WTC11 (cell line): ENCODE results near the gene CEP135. TPM values are rescaled to one million over a fixed set of nuclear protein-coding genes. Genes with fewer than 3 reads are reported as not detected.

Source experiments
- ATAC-seq: fragments of 200-7000 bp; cut with Tn5 transposase; 2 replicates; pipeline ENCODE4 v1.10.0; 2021; ENCODE audit warnings: mild to moderate bottlenecking, moderate library complexity
- CTCF ChIA-PET: fragments of 300-600 bp; sonication (Branson Sonifier 250); formaldehyde crosslinking; loops from one replicate; lab custom pipeline; 2021; ENCODE audit warnings: antibody characterized with exemption; lab: Charles Lee
- POLR2A ChIA-PET: fragments of 350-600 bp; sonication (Branson Sonifier 250); formaldehyde crosslinking; loops from one replicate; lab custom pipeline; 2021; ENCODE audit warnings: antibody characterized with exemption; lab: Charles Lee
- DNase-seq: peaks from one replicate; pipeline ENCODE4 v3.0.0; 2021; ENCODE audit warnings: low spot score
- H3K27ac Mint-ChIP-seq: 2 replicates; pipeline ENCODE4 v1.8.0; 2021; ENCODE audit warnings: mixed read lengths
- H3K27me3 Mint-ChIP-seq: 2 replicates; pipeline ENCODE4 v1.8.0; 2021; ENCODE audit warnings: low read depth, mild to moderate bottlenecking, moderate library complexity, mixed read lengths
- H3K36me3 Mint-ChIP-seq: 2 replicates; pipeline ENCODE4 v1.8.0; 2021; ENCODE audit warnings: mixed read lengths
- H3K4me1 Mint-ChIP-seq: 2 replicates; pipeline ENCODE4 v1.8.0; 2022; ENCODE audit warnings: mixed read lengths
- H3K4me3 Mint-ChIP-seq: 2 replicates; pipeline ENCODE4 v1.8.0; 2021; ENCODE audit warnings: mild to moderate bottlenecking, moderate library complexity, mixed read lengths
- H3K9me3 Mint-ChIP-seq: 2 replicates; pipeline ENCODE4 v1.8.0; 2021; ENCODE audit warnings: mixed read lengths
- ARID4B ChIP-seq: sonication (generic); formaldehyde crosslinking; IDR thresholded peaks from 2 replicates; pipeline ENCODE4 v1.8.0; 2023; ENCODE audit warnings: missing genetic modification reagents, mild to moderate bottlenecking, borderline replicate concordance
- ESRRA ChIP-seq: sonication (generic); formaldehyde crosslinking; IDR thresholded peaks from 2 replicates; pipeline ENCODE4 v1.8.1; 2022; ENCODE audit warnings: mild to moderate bottlenecking, missing genetic modification reagents, borderline replicate concordance
- GABPB1 ChIP-seq: sonication (generic); formaldehyde crosslinking; IDR thresholded peaks from 2 replicates; pipeline ENCODE4 v1.8.1; 2023; ENCODE audit warnings: mild to moderate bottlenecking, missing genetic modification reagents
- HMGA2 ChIP-seq: fragments of 250-450 bp; sonication (Bioruptor Pico); IDR thresholded peaks from 2 replicates; pipeline ENCODE4 v1.4.0; 2021; ENCODE audit warnings: mild to moderate bottlenecking, moderate library complexity
- MAX ChIP-seq: sonication (generic); formaldehyde crosslinking; IDR thresholded peaks from 2 replicates; pipeline ENCODE4 v1.8.0; 2022; ENCODE audit warnings: mild to moderate bottlenecking, missing genetic modification reagents
- MXD4 ChIP-seq: fragments of 250-450 bp; sonication (Bioruptor Pico); IDR thresholded peaks from 2 replicates; pipeline ENCODE4 v1.8.0; 2021; ENCODE audit warnings: mild to moderate bottlenecking, moderate library complexity, borderline replicate concordance
- NFE2L1 ChIP-seq: sonication (generic); formaldehyde crosslinking; IDR thresholded peaks from 2 replicates; pipeline ENCODE4 v1.8.1; 2023; ENCODE audit warnings: missing genetic modification reagents
- NR1H2 ChIP-seq: sonication (generic); formaldehyde crosslinking; IDR thresholded peaks from 2 replicates; pipeline ENCODE4 v1.9.0; 2021; ENCODE audit warnings: mild to moderate bottlenecking, moderate library complexity, missing genetic modification reagents
- OVOL2 ChIP-seq: fragments of 250-450 bp; sonication (Bioruptor Pico); IDR thresholded peaks from 2 replicates; pipeline ENCODE4 v1.9.0; 2021; ENCODE audit warnings: mild to moderate bottlenecking, borderline replicate concordance
- PRRX2 ChIP-seq: fragments of 250-450 bp; sonication (Bioruptor Pico); IDR thresholded peaks from 2 replicates; pipeline ENCODE4 v1.8.0; 2021; ENCODE audit warnings: mild to moderate bottlenecking
- SOX15 ChIP-seq: fragments of 250-450 bp; sonication (Bioruptor Pico); IDR thresholded peaks from 2 replicates; pipeline ENCODE4 v1.9.0; 2021; ENCODE audit warnings: mild to moderate bottlenecking
- TCF7 ChIP-seq: sonication (generic); formaldehyde crosslinking; IDR thresholded peaks from 2 replicates; pipeline ENCODE4 v1.8.0; 2022; ENCODE audit warnings: mild to moderate bottlenecking, low read depth, missing genetic modification reagents, moderate library complexity
- ZBTB21 ChIP-seq: sonication (generic); formaldehyde crosslinking; IDR thresholded peaks from 2 replicates; pipeline ENCODE4 v1.8.1; 2023; ENCODE audit warnings: mild to moderate bottlenecking, missing genetic modification reagents, borderline replicate concordance
- ZNF121 ChIP-seq: sonication (generic); formaldehyde crosslinking; IDR thresholded peaks from 2 replicates; pipeline ENCODE4 v1.8.0; 2023; ENCODE audit warnings: missing genetic modification reagents
- ZNF232 ChIP-seq: sonication (generic); formaldehyde crosslinking; IDR thresholded peaks from 2 replicates; pipeline ENCODE4 v1.8.0; 2022; ENCODE audit warnings: mild to moderate bottlenecking, missing genetic modification reagents
- ZNF423 ChIP-seq: fragments of 250-450 bp; sonication (Bioruptor Pico); IDR thresholded peaks from 2 replicates; pipeline ENCODE4 v2.1.2; 2022; ENCODE audit warnings: mild to moderate bottlenecking, moderate library complexity
- ZNF512 ChIP-seq: sonication (generic); formaldehyde crosslinking; IDR thresholded peaks from 2 replicates; pipeline ENCODE4 v1.8.1; 2022; ENCODE audit warnings: missing genetic modification reagents, borderline replicate concordance
- total RNA-seq: library from RNA; stranded (reverse); gene quantifications from 3 replicates; pipeline ENCODE4 v1.2.3, GENCODE V29; 2021
- TF ChIP-seq, protein P1 (sequence below): fragments of 250-450 bp; sonication (Bioruptor Pico); IDR thresholded peaks from 2 replicates; pipeline ENCODE4 v1.9.0; 2021; ENCODE audit warnings: mild to moderate bottlenecking
- TF ChIP-seq, protein P2 (sequence below): sonication (generic); formaldehyde crosslinking; IDR thresholded peaks from 2 replicates; pipeline ENCODE4 v1.8.1; 2022; ENCODE audit warnings: mild to moderate bottlenecking, moderate library complexity, missing genetic modification reagents
- TF ChIP-seq, protein P3 (sequence below): sonication (generic); formaldehyde crosslinking; IDR thresholded peaks from 2 replicates; pipeline ENCODE4 v1.8.0; 2022; ENCODE audit warnings: mild to moderate bottlenecking, missing genetic modification reagents
- TF ChIP-seq, protein P4 (sequence below): sonication (generic); formaldehyde crosslinking; IDR thresholded peaks from 2 replicates; pipeline ENCODE4 v1.8.1; 2023; ENCODE audit warnings: mild to moderate bottlenecking, missing genetic modification reagents, moderate library complexity

CEP135 gene
- total RNA-seq, 1 experiment from 2014 or later, result 13.6 TPM

- no peak for TF ChIP-seq ZNF512 (CRISPR knock-in tag)
Observed at GRCh38 chr4:55903577-55903976, 45.2 kb upstream of the CEP135 start (continued).

DNA sequence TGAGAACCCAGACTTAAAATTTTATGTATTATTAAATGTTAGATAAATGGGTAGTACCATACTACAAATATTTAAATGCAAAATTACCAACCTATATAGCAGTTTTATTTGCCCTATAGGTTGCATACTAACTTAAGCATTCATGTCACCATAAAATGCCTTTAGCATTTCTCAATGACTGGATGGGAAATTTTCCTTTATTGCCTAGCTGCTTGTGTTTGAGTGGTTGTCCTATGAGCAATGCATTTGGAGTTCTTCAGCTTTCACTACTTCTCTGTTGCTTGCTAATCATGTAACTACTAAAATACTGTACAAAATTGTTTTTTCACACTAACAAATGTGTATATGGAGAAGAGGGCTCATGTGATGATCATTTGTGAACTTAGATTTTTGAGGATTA, 44.2 kb upstream of the CEP135 start:
- H3K27me3 Mint-ChIP-seq, result no peaks in the 10 kb centered on the region
- TF ChIP-seq ZNF423 (CRISPR knock-in tag) (no peak), ZNF121 (CRISPR knock-in tag) (no peak), ZNF232 (no peak), ZBTB21 (CRISPR knock-in tag) (no peak), ESRRA (no peak), GABPB1 (CRISPR knock-in tag) (no peak), MXD4 (CRISPR knock-in tag) (no peak)
- TF ChIP-seq, protein P1, sequence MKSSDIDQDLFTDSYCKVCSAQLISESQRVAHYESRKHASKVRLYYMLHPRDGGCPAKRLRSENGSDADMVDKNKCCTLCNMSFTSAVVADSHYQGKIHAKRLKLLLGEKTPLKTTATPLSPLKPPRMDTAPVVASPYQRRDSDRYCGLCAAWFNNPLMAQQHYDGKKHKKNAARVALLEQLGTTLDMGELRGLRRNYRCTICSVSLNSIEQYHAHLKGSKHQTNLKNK, result no peak
- POLR2A ChIA-PET, result no interaction called here
- peaks cover 7% of the 10 kb centered on the region for H3K36me3 Mint-ChIP-seq
- H3K27ac Mint-ChIP-seq, result no peak overlapping the region
- no peaks in the 10 kb centered on the region for H3K9me3 Mint-ChIP-seq
- DNase-seq (no peak), ATAC-seq (no peak)
- no peaks in the 10 kb centered on the region for H3K4me1 Mint-ChIP-seq
- no peak overlapping the region for H3K4me3 Mint-ChIP-seq
- CTCF ChIA-PET, result no interaction called here

GRCh38 chr4:55906323-55906722, 42.4 kb upstream of the CEP135 start:
- POLR2A ChIA-PET, result no interaction called here
- CTCF ChIA-PET, result no interaction called here
- H3K27me3 Mint-ChIP-seq, result no peaks in the 10 kb centered on the region

GRCh38 chr4:55906989-55907388, 41.8 kb upstream of the CEP135 start:
- Mint-ChIP-seq H3K4me1 (no peaks in the 10 kb centered on the region), H3K36me3 (no peaks in the 10 kb centered on the region), H3K9me3 (no peaks in the 10 kb centered on the region), H3K27me3 (no peaks in the 10 kb centered on the region), H3K27ac (no peak overlapping the region), H3K4me3 (no peak overlapping the region)
- ATAC-seq, result no peak
- ChIA-PET CTCF (no interaction called here), POLR2A (no interaction called here)
- DNase-seq, result no peak
- TF ChIP-seq PRRX2 (CRISPR knock-in tag) (no peak), NR1H2 (CRISPR knock-in tag) (no peak), ESRRA (no peak), OVOL2 (CRISPR knock-in tag) (no peak), HMGA2 (CRISPR knock-in tag) (no peak), TCF7 (no peak), ARID4B (no peak), MAX (CRISPR knock-in tag) (no peak)
- TF ChIP-seq, protein P2, sequence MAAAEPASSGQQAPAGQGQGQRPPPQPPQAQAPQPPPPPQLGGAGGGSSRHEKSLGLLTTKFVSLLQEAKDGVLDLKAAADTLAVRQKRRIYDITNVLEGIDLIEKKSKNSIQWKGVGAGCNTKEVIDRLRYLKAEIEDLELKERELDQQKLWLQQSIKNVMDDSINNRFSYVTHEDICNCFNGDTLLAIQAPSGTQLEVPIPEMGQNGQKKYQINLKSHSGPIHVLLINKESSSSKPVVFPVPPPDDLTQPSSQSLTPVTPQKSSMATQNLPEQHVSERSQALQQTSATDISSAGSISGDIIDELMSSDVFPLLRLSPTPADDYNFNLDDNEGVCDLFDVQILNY (CRISPR knock-in tag), result no peak

More at GRCh38 chr4:55906323-55906722, 42.4 kb upstream of the CEP135 start:
- DNase-seq, result no peak
- ATAC-seq, result no peak
- Mint-ChIP-seq H3K9me3 (no peaks in the 10 kb centered on the region), H3K27ac (no peak overlapping the region), H3K4me1 (no peaks in the 10 kb centered on the region), H3K36me3 (no peaks in the 10 kb centered on the region), H3K4me3 (no peak overlapping the region)
- TF ChIP-seq SOX15 (CRISPR knock-in tag), result no peak
- TF ChIP-seq NFE2L1, result no peak
- TF ChIP-seq, protein P3, sequence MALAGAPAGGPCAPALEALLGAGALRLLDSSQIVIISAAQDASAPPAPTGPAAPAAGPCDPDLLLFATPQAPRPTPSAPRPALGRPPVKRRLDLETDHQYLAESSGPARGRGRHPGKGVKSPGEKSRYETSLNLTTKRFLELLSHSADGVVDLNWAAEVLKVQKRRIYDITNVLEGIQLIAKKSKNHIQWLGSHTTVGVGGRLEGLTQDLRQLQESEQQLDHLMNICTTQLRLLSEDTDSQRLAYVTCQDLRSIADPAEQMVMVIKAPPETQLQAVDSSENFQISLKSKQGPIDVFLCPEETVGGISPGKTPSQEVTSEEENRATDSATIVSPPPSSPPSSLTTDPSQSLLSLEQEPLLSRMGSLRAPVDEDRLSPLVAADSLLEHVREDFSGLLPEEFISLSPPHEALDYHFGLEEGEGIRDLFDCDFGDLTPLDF (CRISPR knock-in tag), result no peak
- TF ChIP-seq, protein P4, sequence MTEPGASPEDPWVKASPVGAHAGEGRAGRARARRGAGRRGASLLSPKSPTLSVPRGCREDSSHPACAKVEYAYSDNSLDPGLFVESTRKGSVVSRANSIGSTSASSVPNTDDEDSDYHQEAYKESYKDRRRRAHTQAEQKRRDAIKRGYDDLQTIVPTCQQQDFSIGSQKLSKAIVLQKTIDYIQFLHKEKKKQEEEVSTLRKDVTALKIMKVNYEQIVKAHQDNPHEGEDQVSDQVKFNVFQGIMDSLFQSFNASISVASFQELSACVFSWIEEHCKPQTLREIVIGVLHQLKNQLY (CRISPR knock-in tag), result no peak
- TF ChIP-seq TCF7, result no peak
